ENCODE data around the gene TIGD3.
A peak's percentile ranks its signal among the peaks of the same experiment; 100 is the strongest.

Gene TIGD3

GRCh38 chr11:65354265-65355012 is at the start of gene TIGD3:
Gene TIGD3, plus strand, starts transcription at chr11:65354751. Its CDS starts 1,058 bp downstream, at chr11:65355809.
- Histone ChIP-seq H3K27ac (peak within 1 kb of the TSS in 10 of 11 experiments; percentile 32 to 67 (median 62); a peak in 18 of 22 replicates), H3K9me3 (replicated peaks in 1 of 11) (no peaks in the 10 kb centered on the region), H3K36me3 (peaks cover 29 to 43% (median 38%) of the 10 kb centered on the region in 11 experiments), H3K4me3 (peak within 1 kb of the TSS; percentile 66 to 82 (median 74)), H3K27me3 (no peaks in the 10 kb centered on the region), H3K4me2 (peak within 1 kb of the TSS; percentile 94 to 99 (median 95)), H3K4me1 (peaks cover 15 to 34% (median 25%) of the 10 kb centered on the region in 10 experiments), H3K9ac (peak within 1 kb of the TSS; percentile 70 to 85 (median 79)), H4K20me1 (peaks cover 0 to 48% (median 23%) of the 10 kb centered on the region in 11 experiments; a peak in 13 of 22 replicates)
- TF ChIP-seq Cebpa-rat (IDR thresholded peaks at IDR 0.05): no peak

- Histone ChIP-seq H3K27ac (peak overlapping the region in 6 of 11 experiments; percentile 10 to 88 (median 48); a peak in 8 of 22 replicates), H3K4me1 (peaks cover 51 to 77% (median 66%) of the 10 kb centered on the region in 10 experiments)
These were observed 48.9 kb upstream of the TIGD3 start for GRCh38 chr11:65305501-65306268.

GRCh38 chr11:65307298-65308229 is 47.0 kb upstream of the TIGD3 start:
- Histone ChIP-seq H3K4me1 (peaks cover 57 to 77% (median 73%) of the 10 kb centered on the region in 10 experiments), H3K36me3 (peaks cover 0 to 39% (median 20%) of the 10 kb centered on the region in 11 experiments; a peak in 15 of 22 replicates), H3K9me3 (replicated peaks in 1 of 11) (no peaks in the 10 kb centered on the region), H3K4me2 (peak overlapping the region; percentile 77 to 99 (median 96)), H3K9ac (peak overlapping the region in 10 of 11 experiments; percentile 58 to 78 (median 72); a peak in 17 of 22 replicates), H3K27me3 (no peaks in the 10 kb centered on the region), H3K4me3 (no peak overlapping the region), H3K27ac (peak overlapping the region; percentile 69 to 89 (median 83); a peak in 21 of 22 replicates), H4K20me1 (no peaks in the 10 kb centered on the region)
- no peak for TF ChIP-seq Cebpa-rat (IDR thresholded peaks at IDR 0.05)

More at GRCh38 chr11:65305501-65306268, 48.9 kb upstream of the TIGD3 start:
- H3K4me3 ChIP-seq: no peak overlapping the region
- peak overlapping the region in 4 of 11 experiments; percentile 18 to 25 (median 22); a peak in 4 of 22 replicates for H3K4me2 ChIP-seq
- TF ChIP-seq Cebpa-rat (IDR thresholded peaks at IDR 0.05): no peak
- H3K9me3 ChIP-seq (replicated peaks in 1 of 11): no peaks in the 10 kb centered on the region
- H3K36me3 ChIP-seq: peaks cover 0 to 51% (median 26%) of the 10 kb centered on the region in 11 experiments; a peak in 16 of 22 replicates
- no peaks in the 10 kb centered on the region for H4K20me1 ChIP-seq
- no peaks in the 10 kb centered on the region for H3K27me3 ChIP-seq
- no peak overlapping the region; a peak in 2 of 22 replicates for H3K9ac ChIP-seq

- peak overlapping the region in 6 of 10 experiments; percentile 1 to 44 (median 16); a peak in 6 of 20 replicates for H3K4me3 ChIP-seq
- 0 out of 22 replicates have a peak, but pooled peaks of 1 of the 11 experiments have one; percentile 18 for TF ChIP-seq Cebpa-rat (IDR thresholded peaks at IDR 0.05)
- peaks cover 64 to 85% (median 79%) of the 10 kb centered on the region in 10 experiments for H3K4me1 ChIP-seq
- H3K27me3 ChIP-seq: no peaks in the 10 kb centered on the region
- no peaks in the 10 kb centered on the region for H4K20me1 ChIP-seq
- no peaks in the 10 kb centered on the region for H3K9me3 ChIP-seq (replicated peaks in 1 of 11)
- peak overlapping the region; percentile 58 to 78 (median 72); a peak in 21 of 22 replicates for H3K9ac ChIP-seq
- peaks cover 0 to 31% (median 15%) of the 10 kb centered on the region in 11 experiments; a peak in 15 of 22 replicates for H3K36me3 ChIP-seq
- H3K4me2 ChIP-seq: peak overlapping the region; percentile 77 to 99 (median 96)
- peak overlapping the region; percentile 69 to 89 (median 83) for H3K27ac ChIP-seq
These were observed 46.2 kb upstream of the TIGD3 start for GRCh38 chr11:65308281-65308891.

GRCh38 chr11:65309006-65309405 is 45.5 kb upstream of the TIGD3 start:
- Histone ChIP-seq H3K36me3 (peaks cover 0 to 25% (median 9%) of the 10 kb centered on the region in 11 experiments; a peak in 12 of 22 replicates), H3K4me1 (peaks cover 68 to 91% (median 85%) of the 10 kb centered on the region in 10 experiments), H3K27ac (peak overlapping the region; percentile 69 to 89 (median 83)), H3K4me2 (peak overlapping the region; percentile 77 to 99 (median 96)), H3K27me3 (no peaks in the 10 kb centered on the region), H3K4me3 (peak overlapping the region in 5 of 10 experiments; percentile 1 to 44 (median 14); a peak in 6 of 20 replicates), H3K9ac (peak overlapping the region; percentile 58 to 78 (median 72); a peak in 21 of 22 replicates), H4K20me1 (no peaks in the 10 kb centered on the region), H3K9me3 (replicated peaks in 1 of 11) (no peaks in the 10 kb centered on the region)
- no peak for TF ChIP-seq Cebpa-rat (IDR thresholded peaks at IDR 0.05)

- no peak for TF ChIP-seq Cebpa-rat (IDR thresholded peaks at IDR 0.05)
- peaks cover 68 to 93% (median 88%) of the 10 kb centered on the region in 10 experiments for H3K4me1 ChIP-seq
- H3K27ac ChIP-seq: peak overlapping the region in 10 of 11 experiments; percentile 36 to 89 (median 84); a peak in 18 of 22 replicates
- H3K27me3 ChIP-seq: no peaks in the 10 kb centered on the region
- H3K4me2 ChIP-seq: peak overlapping the region; percentile 77 to 99 (median 96)
- H3K4me3 ChIP-seq: peak overlapping the region in 7 of 10 experiments; percentile 15 to 51 (median 38); a peak in 11 of 20 replicates
- H3K9ac ChIP-seq: peak overlapping the region; percentile 16 to 75 (median 58); a peak in 21 of 22 replicates
- peaks cover 0 to 15% (median 5%) of the 10 kb centered on the region in 11 experiments; a peak in 9 of 22 replicates for H3K36me3 ChIP-seq
- H3K9me3 ChIP-seq (replicated peaks in 1 of 11): no peaks in the 10 kb centered on the region
- peaks cover 0 to 5% (median 0%) of the 10 kb centered on the region in 11 experiments; a peak in 3 of 22 replicates for H4K20me1 ChIP-seq
These were observed 44.3 kb upstream of the TIGD3 start for GRCh38 chr11:65310215-65310614.

GRCh38 chr11:65310736-65311135 is 43.8 kb upstream of the TIGD3 start:
- Histone ChIP-seq H3K4me3 (peak overlapping the region in 7 of 10 experiments; percentile 15 to 51 (median 38); a peak in 11 of 20 replicates), H3K4me2 (peak overlapping the region; percentile 77 to 99 (median 96))

More at GRCh38 chr11:65310736-65311135, 43.8 kb upstream of the TIGD3 start:
- peaks cover 0 to 10% (median 2%) of the 10 kb centered on the region in 11 experiments; a peak in 5 of 22 replicates for H3K36me3 ChIP-seq
- peak overlapping the region in 10 of 11 experiments; percentile 29 to 89 (median 82); a peak in 18 of 22 replicates for H3K27ac ChIP-seq
- H3K9ac ChIP-seq: peak overlapping the region; percentile 16 to 75 (median 58); a peak in 21 of 22 replicates
- H4K20me1 ChIP-seq: peaks cover 0 to 10% (median 1%) of the 10 kb centered on the region in 11 experiments; a peak in 19 of 22 replicates
- TF ChIP-seq Cebpa-rat (IDR thresholded peaks at IDR 0.05): no peak
- no peaks in the 10 kb centered on the region for H3K9me3 ChIP-seq (replicated peaks in 1 of 11)
- H3K4me1 ChIP-seq: peaks cover 67 to 88% (median 84%) of the 10 kb centered on the region in 10 experiments
- no peaks in the 10 kb centered on the region for H3K27me3 ChIP-seq

All from BLaER1 treated with 17β-estradiol and CSF1 and Interleukin-3, amounts not matched to agents 10 nM and 100 nM (cell line).